ENCODE measurements around the gene TLCD2. TPM values are rescaled to one million over a fixed set of nuclear protein-coding genes. Genes with fewer than 3 reads are reported as not detected.

TLCD2 gene
- total RNA-seq, 1 experiment from 2014 or later: 1.9 TPM

DNA sequence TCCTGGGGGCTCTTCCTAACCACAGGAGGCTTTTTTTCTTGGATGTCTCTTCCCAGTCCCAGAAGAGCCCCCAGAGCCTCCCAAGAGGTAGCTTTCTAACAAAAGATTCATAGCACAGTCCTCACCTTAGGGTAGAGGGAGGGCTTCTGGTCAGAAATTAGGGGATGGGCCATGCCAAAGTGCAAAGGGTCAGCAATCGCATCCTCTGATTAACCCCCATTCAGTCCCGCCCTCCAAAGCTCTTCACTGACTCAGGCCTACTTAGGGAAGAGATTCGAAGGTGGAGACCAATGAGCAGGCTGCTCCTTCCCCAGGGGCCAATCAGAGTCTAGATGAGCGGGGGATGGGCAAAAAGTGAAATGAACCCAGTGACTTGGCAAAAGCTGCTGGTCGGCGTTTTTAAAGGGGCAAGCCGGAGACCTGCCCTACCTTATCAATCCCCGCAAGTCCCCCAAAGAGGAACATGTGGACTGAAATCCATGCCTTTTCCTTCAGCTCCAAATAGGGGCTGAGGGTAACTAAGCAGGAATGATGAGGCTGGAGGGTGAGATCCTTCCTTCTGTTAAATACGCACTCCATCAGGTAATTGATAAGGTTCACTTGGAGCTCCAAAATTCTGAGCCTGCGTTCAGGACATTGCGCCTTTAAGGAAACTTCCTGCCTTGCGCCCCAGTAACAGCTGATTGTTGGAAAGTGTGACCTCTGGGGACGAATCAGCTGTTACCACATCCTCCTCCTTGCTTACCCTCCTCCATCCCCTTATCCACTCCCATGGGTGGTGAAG lies 6.9 kb upstream of the TLCD2 start (continued):
- TF ChIP-seq, protein P1, sequence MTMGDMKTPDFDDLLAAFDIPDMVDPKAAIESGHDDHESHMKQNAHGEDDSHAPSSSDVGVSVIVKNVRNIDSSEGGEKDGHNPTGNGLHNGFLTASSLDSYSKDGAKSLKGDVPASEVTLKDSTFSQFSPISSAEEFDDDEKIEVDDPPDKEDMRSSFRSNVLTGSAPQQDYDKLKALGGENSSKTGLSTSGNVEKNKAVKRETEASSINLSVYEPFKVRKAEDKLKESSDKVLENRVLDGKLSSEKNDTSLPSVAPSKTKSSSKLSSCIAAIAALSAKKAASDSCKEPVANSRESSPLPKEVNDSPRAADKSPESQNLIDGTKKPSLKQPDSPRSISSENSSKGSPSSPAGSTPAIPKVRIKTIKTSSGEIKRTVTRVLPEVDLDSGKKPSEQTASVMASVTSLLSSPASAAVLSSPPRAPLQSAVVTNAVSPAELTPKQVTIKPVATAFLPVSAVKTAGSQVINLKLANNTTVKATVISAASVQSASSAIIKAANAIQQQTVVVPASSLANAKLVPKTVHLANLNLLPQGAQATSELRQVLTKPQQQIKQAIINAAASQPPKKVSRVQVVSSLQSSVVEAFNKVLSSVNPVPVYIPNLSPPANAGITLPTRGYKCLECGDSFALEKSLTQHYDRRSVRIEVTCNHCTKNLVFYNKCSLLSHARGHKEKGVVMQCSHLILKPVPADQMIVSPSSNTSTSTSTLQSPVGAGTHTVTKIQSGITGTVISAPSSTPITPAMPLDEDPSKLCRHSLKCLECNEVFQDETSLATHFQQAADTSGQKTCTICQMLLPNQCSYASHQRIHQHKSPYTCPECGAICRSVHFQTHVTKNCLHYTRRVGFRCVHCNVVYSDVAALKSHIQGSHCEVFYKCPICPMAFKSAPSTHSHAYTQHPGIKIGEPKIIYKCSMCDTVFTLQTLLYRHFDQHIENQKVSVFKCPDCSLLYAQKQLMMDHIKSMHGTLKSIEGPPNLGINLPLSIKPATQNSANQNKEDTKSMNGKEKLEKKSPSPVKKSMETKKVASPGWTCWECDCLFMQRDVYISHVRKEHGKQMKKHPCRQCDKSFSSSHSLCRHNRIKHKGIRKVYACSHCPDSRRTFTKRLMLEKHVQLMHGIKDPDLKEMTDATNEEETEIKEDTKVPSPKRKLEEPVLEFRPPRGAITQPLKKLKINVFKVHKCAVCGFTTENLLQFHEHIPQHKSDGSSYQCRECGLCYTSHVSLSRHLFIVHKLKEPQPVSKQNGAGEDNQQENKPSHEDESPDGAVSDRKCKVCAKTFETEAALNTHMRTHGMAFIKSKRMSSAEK (CRISPR knock-in tag; IDR thresholded peaks at IDR 0.05; ENCODE audit: borderline replicate concordance): no peak
- TF ChIP-seq TEAD1 (CRISPR knock-in tag; IDR thresholded peaks at IDR 0.05) (no peak), EMX1 (CRISPR knock-in tag; IDR thresholded peaks at IDR 0.05) (no peak), ZNF219 (CRISPR knock-in tag; IDR thresholded peaks at IDR 0.05; ENCODE audit: borderline replicate concordance) (no peak), ZNF423 (CRISPR knock-in tag; IDR thresholded peaks at IDR 0.05) (no peak), CREM (CRISPR knock-in tag; IDR thresholded peaks at IDR 0.05) (no peak), CREB1 (CRISPR knock-in tag; IDR thresholded peaks at IDR 0.05) (no peak), E2F1 (CRISPR knock-in tag; IDR thresholded peaks at IDR 0.05) (no peak), FOXP1 (CRISPR knock-in tag; IDR thresholded peaks at IDR 0.05; ENCODE audit: borderline replicate concordance) (no peak), NFATC4 (CRISPR knock-in tag; IDR thresholded peaks at IDR 0.05) (no peak), ATF1 (CRISPR knock-in tag; IDR thresholded peaks at IDR 0.05) (no peak), USF1 (CRISPR knock-in tag; IDR thresholded peaks at IDR 0.05) (peak; percentile 51; the same call in 1 of the 2 replicates), FOXJ3 (CRISPR knock-in tag; IDR thresholded peaks at IDR 0.05; ENCODE audit: borderline replicate concordance) (no peak)
- TF ChIP-seq, protein P2, sequence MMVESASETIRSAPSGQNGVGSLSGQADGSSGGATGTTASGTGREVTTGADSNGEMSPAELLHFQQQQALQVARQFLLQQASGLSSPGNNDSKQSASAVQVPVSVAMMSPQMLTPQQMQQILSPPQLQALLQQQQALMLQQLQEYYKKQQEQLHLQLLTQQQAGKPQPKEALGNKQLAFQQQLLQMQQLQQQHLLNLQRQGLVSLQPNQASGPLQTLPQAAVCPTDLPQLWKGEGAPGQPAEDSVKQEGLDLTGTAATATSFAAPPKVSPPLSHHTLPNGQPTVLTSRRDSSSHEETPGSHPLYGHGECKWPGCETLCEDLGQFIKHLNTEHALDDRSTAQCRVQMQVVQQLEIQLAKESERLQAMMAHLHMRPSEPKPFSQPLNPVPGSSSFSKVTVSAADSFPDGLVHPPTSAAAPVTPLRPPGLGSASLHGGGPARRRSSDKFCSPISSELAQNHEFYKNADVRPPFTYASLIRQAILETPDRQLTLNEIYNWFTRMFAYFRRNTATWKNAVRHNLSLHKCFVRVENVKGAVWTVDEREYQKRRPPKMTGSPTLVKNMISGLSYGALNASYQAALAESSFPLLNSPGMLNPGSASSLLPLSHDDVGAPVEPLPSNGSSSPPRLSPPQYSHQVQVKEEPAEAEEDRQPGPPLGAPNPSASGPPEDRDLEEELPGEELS (CRISPR knock-in tag; IDR thresholded peaks at IDR 0.05): no peak
- TF ChIP-seq, protein P3, sequence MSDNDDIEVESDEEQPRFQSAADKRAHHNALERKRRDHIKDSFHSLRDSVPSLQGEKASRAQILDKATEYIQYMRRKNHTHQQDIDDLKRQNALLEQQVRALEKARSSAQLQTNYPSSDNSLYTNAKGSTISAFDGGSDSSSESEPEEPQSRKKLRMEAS (CRISPR knock-in tag; IDR thresholded peaks at IDR 0.05): peak; percentile 63; the same call in 1 of the 2 replicates
- TF ChIP-seq, protein P4, sequence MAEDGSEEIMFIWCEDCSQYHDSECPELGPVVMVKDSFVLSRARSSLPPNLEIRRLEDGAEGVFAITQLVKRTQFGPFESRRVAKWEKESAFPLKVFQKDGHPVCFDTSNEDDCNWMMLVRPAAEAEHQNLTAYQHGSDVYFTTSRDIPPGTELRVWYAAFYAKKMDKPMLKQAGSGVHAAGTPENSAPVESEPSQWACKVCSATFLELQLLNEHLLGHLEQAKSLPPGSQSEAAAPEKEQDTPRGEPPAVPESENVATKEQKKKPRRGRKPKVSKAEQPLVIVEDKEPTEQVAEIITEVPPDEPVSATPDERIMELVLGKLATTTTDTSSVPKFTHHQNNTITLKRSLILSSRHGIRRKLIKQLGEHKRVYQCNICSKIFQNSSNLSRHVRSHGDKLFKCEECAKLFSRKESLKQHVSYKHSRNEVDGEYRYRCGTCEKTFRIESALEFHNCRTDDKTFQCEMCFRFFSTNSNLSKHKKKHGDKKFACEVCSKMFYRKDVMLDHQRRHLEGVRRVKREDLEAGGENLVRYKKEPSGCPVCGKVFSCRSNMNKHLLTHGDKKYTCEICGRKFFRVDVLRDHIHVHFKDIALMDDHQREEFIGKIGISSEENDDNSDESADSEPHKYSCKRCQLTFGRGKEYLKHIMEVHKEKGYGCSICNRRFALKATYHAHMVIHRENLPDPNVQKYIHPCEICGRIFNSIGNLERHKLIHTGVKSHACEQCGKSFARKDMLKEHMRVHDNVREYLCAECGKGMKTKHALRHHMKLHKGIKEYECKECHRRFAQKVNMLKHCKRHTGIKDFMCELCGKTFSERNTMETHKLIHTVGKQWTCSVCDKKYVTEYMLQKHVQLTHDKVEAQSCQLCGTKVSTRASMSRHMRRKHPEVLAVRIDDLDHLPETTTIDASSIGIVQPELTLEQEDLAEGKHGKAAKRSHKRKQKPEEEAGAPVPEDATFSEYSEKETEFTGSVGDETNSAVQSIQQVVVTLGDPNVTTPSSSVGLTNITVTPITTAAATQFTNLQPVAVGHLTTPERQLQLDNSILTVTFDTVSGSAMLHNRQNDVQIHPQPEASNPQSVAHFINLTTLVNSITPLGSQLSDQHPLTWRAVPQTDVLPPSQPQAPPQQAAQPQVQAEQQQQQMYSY (CRISPR knock-in tag; IDR thresholded peaks at IDR 0.05): no peak
- TF ChIP-seq, protein P5, sequence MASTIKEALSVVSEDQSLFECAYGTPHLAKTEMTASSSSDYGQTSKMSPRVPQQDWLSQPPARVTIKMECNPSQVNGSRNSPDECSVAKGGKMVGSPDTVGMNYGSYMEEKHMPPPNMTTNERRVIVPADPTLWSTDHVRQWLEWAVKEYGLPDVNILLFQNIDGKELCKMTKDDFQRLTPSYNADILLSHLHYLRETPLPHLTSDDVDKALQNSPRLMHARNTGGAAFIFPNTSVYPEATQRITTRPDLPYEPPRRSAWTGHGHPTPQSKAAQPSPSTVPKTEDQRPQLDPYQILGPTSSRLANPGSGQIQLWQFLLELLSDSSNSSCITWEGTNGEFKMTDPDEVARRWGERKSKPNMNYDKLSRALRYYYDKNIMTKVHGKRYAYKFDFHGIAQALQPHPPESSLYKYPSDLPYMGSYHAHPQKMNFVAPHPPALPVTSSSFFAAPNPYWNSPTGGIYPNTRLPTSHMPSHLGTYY (CRISPR knock-in tag; IDR thresholded peaks at IDR 0.05): no peak
- TF ChIP-seq, protein P6, sequence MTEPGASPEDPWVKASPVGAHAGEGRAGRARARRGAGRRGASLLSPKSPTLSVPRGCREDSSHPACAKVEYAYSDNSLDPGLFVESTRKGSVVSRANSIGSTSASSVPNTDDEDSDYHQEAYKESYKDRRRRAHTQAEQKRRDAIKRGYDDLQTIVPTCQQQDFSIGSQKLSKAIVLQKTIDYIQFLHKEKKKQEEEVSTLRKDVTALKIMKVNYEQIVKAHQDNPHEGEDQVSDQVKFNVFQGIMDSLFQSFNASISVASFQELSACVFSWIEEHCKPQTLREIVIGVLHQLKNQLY (CRISPR knock-in tag; IDR thresholded peaks at IDR 0.05): no peak
- TF ChIP-seq, protein P7, sequence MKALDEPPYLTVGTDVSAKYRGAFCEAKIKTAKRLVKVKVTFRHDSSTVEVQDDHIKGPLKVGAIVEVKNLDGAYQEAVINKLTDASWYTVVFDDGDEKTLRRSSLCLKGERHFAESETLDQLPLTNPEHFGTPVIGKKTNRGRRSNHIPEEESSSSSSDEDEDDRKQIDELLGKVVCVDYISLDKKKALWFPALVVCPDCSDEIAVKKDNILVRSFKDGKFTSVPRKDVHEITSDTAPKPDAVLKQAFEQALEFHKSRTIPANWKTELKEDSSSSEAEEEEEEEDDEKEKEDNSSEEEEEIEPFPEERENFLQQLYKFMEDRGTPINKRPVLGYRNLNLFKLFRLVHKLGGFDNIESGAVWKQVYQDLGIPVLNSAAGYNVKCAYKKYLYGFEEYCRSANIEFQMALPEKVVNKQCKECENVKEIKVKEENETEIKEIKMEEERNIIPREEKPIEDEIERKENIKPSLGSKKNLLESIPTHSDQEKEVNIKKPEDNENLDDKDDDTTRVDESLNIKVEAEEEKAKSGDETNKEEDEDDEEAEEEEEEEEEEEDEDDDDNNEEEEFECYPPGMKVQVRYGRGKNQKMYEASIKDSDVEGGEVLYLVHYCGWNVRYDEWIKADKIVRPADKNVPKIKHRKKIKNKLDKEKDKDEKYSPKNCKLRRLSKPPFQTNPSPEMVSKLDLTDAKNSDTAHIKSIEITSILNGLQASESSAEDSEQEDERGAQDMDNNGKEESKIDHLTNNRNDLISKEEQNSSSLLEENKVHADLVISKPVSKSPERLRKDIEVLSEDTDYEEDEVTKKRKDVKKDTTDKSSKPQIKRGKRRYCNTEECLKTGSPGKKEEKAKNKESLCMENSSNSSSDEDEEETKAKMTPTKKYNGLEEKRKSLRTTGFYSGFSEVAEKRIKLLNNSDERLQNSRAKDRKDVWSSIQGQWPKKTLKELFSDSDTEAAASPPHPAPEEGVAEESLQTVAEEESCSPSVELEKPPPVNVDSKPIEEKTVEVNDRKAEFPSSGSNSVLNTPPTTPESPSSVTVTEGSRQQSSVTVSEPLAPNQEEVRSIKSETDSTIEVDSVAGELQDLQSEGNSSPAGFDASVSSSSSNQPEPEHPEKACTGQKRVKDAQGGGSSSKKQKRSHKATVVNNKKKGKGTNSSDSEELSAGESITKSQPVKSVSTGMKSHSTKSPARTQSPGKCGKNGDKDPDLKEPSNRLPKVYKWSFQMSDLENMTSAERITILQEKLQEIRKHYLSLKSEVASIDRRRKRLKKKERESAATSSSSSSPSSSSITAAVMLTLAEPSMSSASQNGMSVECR (CRISPR knock-in tag; IDR thresholded peaks at IDR 0.05; ENCODE audit: borderline replicate concordance): 0 out of 2 replicates have a peak, but pooled peaks have one; percentile 13

Measured in WTC11 (cell line).